Activated T-helper 9 cell treated with anti-CD3 and anti-CD28 coated beads, Interleukin-2, amount 50 U/mL, for 16 hours (primary cell): ENCODE measurements around the gene CDCP1.
"Not testable (repeated sequence)": the region's sequence is repeated elsewhere in the genome, so short reads cannot be mapped to it uniquely, and the experiment has no call there.

Experiments used
- DNase-seq: peaks from one replicate; pipeline ENCODE4 v3.0.0-alpha.2; 2020; ENCODE audit warnings: low read depth

CDCP1 gene

DNA sequence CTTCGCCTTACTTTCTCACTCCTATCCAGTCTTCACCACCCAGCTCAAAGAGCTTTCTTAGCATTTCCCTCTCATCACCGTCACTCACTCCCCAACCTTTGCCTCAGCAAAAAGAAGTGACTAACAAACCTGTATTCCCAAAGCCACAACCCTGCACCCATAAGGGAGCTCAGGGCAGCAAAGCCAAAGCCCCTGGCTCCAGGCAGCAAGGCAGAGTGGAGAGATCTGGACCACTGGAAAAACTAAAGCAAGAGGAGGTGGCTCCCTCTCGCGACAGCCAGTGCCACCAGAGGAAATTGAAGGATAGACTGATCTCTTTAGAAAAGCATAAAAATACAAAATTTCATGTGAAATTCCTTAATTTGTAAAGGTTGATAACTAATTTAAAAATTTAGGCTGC lies 25.1 kb upstream of the CDCP1 start:
- DNase-seq, result no peak

DNA sequence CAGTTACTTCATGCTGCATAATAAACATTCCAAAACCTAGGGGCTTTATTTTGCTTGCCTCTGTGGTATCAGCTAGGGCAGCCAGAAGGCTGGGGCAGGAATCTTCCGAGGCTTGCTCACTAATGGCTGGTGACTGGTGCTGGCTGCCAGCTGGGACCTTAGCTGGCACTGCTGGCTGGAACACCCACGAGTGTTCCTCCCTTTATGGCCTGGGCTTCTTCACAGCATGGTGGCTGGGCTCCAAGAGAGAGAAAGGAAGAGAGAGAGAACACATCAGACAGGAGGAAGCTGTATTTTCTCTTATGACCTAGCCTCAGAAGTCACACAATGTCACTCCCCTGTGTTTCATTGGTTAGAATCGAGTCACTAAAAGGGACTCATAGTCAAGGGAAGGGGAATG lies 23.9 kb upstream of the CDCP1 start:
- no peak for DNase-seq

- no peak for DNase-seq
Measured at GRCh38 chr3:45169125-45169904, 23.1 kb upstream of the CDCP1 start.

- no peak for DNase-seq
Measured at GRCh38 chr3:45168451-45168850, 22.3 kb upstream of the CDCP1 start.

DNA sequence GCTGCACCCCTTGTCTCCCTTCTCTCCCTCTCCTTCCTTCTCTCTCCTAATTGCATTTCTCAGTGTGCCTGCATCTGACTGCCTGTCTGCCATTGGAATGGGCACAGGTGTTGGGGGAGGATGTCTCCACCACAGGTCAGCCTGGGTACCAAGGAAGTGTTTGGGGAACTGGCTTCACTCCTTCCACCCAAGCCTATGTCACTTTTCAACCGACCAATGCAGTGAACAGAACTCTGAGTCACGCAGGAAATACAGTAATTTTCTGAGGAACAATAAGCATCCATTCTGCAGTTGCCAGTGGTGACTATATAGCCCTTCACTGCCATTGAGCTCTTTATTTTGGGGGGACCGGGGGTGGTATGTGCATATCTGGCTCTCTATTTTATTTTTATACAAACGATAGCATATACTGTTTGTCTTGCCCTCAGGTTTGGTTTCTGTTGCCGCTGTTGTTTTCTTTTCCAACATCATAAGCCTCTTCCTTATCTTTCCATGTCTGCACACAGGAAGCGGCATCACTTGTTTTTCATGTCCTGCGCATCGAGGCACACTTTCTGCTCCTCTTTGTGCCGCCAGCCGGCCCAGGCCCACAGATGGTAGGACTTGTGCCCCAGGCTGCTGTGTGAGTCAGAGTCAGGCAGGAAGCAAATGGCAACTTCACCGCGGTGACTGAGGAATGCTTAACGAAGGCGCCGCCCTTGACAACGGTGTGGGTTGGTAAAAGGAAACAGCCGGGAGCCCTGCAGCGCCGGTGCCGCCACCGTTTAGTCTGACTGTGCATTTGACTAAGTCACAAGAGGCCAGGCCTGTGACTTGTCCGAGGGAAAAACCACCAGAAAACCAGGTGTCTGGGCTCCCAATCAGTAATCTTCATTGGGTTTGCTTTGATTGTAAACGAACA lies 21.1 kb upstream of the CDCP1 start:
- peak; percentile 72 for DNase-seq

DNA sequence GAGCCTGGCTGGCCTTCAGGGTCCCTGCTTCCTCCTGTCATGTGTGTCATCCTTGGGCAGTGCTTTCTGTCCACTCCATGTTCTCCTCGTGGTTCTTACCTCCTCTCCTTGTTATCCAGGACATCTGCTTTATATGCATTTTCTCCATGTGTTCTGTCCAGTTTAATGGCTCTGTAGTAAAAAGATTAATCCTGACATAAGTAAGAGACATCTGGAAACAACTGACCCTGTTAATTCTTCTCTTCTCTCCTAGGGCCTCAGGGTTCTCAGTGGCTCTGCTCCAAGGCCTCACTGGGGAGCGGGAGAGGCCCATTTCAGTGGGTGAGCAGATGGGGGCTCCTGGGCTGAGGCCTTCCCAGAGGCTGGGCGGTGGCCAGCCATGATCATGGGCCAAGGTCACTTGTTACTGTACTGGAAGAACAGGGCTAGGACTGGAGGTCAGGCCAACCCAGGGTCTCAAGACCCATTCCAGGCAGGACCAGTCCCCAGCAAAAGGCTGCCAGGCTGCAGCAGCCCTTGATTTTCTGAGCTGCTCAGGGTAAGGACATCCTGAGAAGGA lies 20.2 kb upstream of the CDCP1 start:
- no peak for DNase-seq

- no peak for DNase-seq
Measured at GRCh38 chr3:45165497-45166283, 19.5 kb upstream of the CDCP1 start.

DNA sequence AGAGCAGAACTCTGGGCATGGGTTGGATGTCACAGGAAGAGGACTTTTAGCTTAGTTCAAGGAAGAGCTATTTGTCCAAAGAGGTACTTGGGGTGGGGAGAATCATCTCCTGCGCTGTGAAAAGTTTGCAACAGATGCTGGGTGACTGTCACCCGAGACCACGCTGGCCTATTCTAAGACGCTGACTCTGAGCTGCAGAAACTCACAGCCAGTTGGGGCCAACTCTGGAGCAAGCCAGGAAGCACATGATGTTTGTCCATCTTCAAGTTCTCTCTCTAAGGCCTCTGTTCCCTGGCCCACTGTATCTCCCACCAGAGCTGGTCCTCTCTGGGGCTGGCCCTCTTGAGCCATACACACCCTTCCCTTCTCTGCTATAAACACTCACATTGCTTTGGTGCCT lies 17.9 kb upstream of the CDCP1 start:
- DNase-seq, result no peak

DNA sequence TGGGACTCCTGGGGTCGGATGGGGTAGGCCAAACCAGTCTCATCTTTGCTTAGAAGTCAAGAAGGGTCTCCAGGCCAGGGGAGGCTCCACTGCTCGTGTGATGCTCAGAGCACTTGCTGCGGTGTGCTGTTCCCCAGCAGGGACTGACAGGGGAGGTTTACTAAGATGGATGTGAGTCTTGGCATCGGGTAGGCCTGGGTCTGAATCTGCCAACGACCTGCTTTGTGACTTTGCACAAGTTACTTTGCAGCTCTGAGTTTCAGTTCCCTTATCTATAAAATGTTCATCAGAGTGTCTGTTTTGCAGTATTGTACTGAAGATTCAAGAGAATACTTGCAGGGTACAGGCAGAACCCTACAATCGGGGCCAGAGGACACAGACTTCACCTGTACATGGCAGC lies 17.3 kb upstream of the CDCP1 start:
- no peak for DNase-seq

- no peak for DNase-seq
Measured at GRCh38 chr3:45154641-45155147, 8.5 kb upstream of the CDCP1 start.

DNA sequence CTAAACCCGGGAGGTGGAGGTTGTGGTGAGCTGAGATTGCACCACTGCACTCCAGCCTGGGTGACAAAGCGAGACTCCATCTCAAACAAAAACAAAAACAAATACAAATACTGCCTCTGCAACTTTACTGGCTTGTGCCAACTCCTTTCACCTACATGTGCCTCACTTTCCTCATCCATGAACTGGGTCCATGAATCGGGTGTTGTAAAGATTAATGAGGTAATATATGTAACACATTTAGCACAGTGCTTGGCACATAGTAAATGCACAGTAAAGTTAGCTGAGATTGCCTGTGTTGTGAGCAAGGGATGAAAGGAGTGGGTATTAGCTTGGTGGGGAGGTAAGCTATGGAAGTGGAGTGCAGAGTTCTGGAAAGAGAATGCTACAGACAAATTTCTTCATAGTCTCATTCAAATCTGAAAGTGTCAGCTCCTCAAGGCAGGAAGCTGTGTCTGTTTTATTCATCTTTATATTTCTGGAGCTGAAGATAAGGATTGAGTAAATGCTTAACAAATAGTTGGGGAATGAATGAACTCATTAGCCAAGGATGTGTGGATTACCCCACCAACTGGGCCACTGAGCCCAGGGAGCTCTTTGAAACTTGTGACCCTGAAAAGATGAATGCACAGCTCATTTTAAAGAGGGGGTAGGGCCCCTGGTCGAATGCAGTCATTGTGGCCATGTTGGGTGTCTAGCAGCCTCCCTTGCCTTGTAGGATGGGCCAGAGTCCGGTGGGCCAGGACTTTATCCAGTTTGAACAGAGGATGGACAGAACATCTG lies 7.7 kb upstream of the CDCP1 start:
- no peak for DNase-seq

DNA sequence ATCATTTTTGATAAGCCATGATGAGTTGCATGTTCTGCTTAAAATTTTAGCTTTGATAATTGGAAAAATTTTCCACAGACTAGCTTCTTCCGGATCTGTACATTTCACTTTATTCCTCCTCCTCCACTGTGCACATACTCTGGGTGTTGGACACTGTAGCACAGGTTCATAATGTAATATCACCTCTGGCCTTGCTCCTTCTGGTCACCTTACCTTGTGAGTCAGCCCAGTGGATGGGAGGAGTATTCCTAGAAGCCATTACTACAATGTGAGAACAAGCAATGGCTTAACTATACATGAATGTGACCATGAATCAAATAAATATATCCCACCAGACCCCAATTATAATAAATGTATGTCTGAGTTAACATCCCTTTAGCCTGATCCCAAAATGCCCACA lies 6.1 kb upstream of the CDCP1 start:
- no peak for DNase-seq

- no peak for DNase-seq
Measured at GRCh38 chr3:45151100-45151499, 4.9 kb upstream of the CDCP1 start.

DNA sequence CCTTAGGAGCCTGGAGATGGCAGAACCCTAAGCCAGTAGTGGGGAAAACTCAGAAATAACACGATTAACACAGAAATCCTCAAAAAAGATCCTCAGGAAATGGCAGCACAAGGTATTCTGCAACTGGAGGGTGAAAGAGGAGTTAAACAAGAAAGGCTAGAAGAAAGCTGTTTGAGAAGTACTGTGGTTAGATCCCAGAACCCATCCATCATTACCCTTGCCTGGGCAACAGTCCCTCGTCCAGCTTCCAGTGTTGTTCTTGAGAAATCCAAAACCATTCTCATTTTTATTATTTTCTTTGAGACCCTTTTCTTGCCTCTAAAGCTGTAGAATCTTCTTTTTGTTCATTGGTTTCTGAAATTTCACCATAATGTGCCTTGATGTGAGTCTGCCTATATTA lies 2.7 kb upstream of the CDCP1 start:
- no peak for DNase-seq

GRCh38 chr3:45145223-45145622 lies 955 bp downstream of the CDCP1 start:
- no peak for DNase-seq

DNA sequence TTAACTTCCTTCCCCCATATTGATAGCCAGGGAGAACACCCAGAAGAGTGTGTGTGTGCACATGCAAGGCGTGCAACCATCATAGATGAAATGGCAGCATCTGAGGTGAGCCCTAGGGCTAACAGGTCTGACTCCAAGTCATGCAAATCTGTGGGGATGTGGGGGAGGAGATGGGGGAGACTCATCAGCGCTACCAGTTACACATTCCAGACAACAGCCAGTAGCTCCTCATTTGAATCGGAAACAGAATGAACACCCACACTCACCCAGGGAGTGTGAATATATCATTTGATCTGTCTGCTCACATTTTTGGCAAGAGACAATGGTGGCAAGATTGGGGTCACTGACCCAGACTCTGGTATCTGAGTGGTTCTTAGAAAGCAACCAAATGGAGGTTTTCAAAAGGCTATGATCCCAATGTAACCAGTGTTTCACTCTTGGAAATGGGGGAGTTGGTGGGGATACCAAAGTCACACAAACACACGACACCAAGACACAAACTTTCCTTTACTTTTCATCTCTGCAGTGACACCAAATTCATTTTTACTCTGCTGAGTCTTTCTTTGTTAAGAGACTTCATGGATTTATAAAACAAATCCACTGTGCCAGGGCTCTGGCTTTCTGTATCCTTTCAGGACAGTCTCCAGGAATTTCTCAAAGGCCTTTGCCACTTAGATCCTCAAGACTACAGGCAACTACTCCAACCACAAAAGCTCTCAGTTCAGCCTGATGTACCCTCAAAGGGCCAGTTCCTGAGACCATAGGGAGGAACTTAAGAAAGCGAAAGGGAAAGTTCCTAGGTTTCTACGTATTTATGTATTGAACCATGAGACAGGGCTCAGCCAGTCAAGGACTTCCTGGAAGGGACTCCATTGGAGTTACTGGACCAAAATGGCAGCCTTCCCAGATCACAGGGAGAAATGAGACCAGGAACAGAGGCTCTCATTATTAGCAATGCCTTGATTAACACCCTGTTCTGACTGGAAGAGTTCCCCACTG lies 2.2 kb downstream of the CDCP1 start:
- DNase-seq, result no peak

GRCh38 chr3:45140770-45141155 lies 5.4 kb downstream of the CDCP1 start:
- not testable (repeated sequence) for DNase-seq

- DNase-seq, result no peak
Measured at GRCh38 chr3:45140141-45140769, 5.9 kb downstream of the CDCP1 start.

GRCh38 chr3:45139372-45140140 lies 6.6 kb downstream of the CDCP1 start:
- no peak for DNase-seq
